Fibroblast of lung (primary cell): ENCODE results near the gene VAV2.

Experiments used
- EZH2 ChIP-seq: IDR thresholded peaks from 2 replicates; pipeline ENCODE4 v1.5.1; 2012; ENCODE audit warnings: low read length, control low read depth, mild to moderate bottlenecking; ENCODE audit errors: missing control alignments
- TF ChIP-seq, protein P1 (sequence below), 2 donors: IDR thresholded peaks in 1 of 2; conservative IDR thresholded peaks in 1 of 2; 1 replicate in 1 of 2; 2 replicates in 1 of 2; pipeline ENCODE4 v1.5.1; 2011 to 2012; ENCODE audit warnings: low read length in 2 of 2, control low read depth in 1 of 2, inconsistent platforms in 1 of 2, low read depth in 1 of 2, mild to moderate bottlenecking in 1 of 2

DNA sequence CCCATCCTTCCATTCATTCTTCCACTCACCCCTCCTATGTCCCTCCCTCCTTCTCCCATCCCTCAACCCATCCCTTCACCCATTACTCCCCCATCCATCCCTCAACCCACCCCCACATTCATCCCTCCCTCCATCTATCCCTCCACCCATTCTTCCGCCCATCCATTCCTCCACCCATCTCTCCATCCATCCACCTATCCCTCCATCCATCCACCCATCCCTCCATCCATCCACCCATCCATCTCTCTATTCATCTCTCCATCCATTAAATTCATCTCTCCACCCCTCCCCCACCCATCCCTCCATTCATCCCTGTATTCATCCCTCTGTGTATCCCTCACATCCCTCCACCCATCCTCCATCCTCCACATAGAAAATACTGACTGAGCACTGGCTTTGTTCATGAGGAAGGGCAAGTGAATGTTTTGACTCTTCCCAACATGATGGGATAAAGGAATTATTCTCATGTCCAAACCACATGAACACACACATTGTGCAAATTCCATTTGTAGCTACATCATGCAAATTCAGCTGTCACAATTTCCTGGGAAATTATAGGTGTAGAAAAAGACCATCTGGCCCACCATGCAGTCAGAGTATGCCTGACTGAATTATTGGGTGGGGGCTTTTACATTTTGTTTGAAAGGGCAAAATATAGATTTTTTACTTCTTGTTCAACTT, 6.9 kb upstream of the VAV2 start:
- no peak for TF ChIP-seq EZH2
- TF ChIP-seq, protein P1, sequence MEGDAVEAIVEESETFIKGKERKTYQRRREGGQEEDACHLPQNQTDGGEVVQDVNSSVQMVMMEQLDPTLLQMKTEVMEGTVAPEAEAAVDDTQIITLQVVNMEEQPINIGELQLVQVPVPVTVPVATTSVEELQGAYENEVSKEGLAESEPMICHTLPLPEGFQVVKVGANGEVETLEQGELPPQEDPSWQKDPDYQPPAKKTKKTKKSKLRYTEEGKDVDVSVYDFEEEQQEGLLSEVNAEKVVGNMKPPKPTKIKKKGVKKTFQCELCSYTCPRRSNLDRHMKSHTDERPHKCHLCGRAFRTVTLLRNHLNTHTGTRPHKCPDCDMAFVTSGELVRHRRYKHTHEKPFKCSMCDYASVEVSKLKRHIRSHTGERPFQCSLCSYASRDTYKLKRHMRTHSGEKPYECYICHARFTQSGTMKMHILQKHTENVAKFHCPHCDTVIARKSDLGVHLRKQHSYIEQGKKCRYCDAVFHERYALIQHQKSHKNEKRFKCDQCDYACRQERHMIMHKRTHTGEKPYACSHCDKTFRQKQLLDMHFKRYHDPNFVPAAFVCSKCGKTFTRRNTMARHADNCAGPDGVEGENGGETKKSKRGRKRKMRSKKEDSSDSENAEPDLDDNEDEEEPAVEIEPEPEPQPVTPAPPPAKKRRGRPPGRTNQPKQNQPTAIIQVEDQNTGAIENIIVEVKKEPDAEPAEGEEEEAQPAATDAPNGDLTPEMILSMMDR (conservative IDR thresholded peaks at IDR 0.05 in 1 of 2, IDR thresholded peaks at IDR 0.05 in 1 of 2; ENCODE audit: low read depth in 1 of 2, low read length in 2 of 2) = no peak
